Right lobe of liver (tissue), 4 donors: ENCODE data around the gene NUP42.

Experiments
- CTCF ChIP-seq, 4 donors: fragments of 200-600 bp in 3 of 4; fragments of 450-650 bp in 1 of 4; IDR thresholded peaks; one replicate each; pipeline versions ENCODE4 v1.5.1 to v1.8.0; 2016 to 2022; ENCODE audit warnings: antibody characterized with exemption in 4 of 4, mild to moderate bottlenecking in 2 of 4
- POLR2A ChIP-seq: fragments of 450-650 bp; IDR thresholded peaks from one replicate; pipeline ENCODE4 v1.6.1; 2017; ENCODE audit warnings: antibody characterized with exemption, mild to moderate bottlenecking
- donor health status: DM: no; HTN: no; CAD: no.
- donor health status: DM: no; HTN: no; CAD: no.
- donor health status: DM: no; HTN: yes; CAD: no.

- TF ChIP-seq POLR2A, result no peak
- no peak for TF ChIP-seq CTCF (IDR thresholded peaks at IDR 0.05)
Observed at GRCh38 chr7:23161482-23161881, 20.4 kb upstream of the NUP42 start.
